H54 (cell line): ENCODE data around the gene MAP3K1.
A peak's percentile ranks its signal among the peaks of the same experiment; 100 is the strongest.

Source experiments
- DNase-seq: peaks from one replicate; pipeline ENCODE4 v3.0.0; 2011; ENCODE audit warnings: low spot score, mixed read lengths; ENCODE audit not compliant: insufficient read length
- FAIRE-seq: peaks from 3 replicates; lab custom pipeline; 2011; peaks lifted over from hg19 to GRCh38; lab: Jason Lieb, UNC
- POLR2A ChIP-seq: IDR thresholded peaks from 2 replicates; pipeline ENCODE4 v1.6.1; 2011; ENCODE audit warnings: low read depth, mild to moderate bottlenecking, low read length

Gene MAP3K1

GRCh38 chr5:56876327-56876726, 61.0 kb downstream of the MAP3K1 start:
- no peak for TF ChIP-seq POLR2A
- FAIRE-seq (no peak), DNase-seq (no peak)

GRCh38 chr5:56881571-56881970, 66.2 kb downstream of the MAP3K1 start:
- no peak for TF ChIP-seq POLR2A
- DNase-seq (no peak), FAIRE-seq (no peak)

- DNase-seq: no peak
- no peak for TF ChIP-seq POLR2A
- FAIRE-seq: no peak
Measured at GRCh38 chr5:56893251-56893951, 78.1 kb downstream of the MAP3K1 start.

GRCh38 chr5:56896763-56897162, 81.4 kb downstream of the MAP3K1 start:
- TF ChIP-seq POLR2A: no peak
- no peak for FAIRE-seq

GRCh38 chr5:56898213-56898612, 82.9 kb downstream of the MAP3K1 start:
- DNase-seq (no peak), FAIRE-seq (no peak)
- no peak for TF ChIP-seq POLR2A

More at GRCh38 chr5:56896763-56897162, 81.4 kb downstream of the MAP3K1 start:
- no peak for DNase-seq

- DNase-seq: no peak
Measured at GRCh38 chr5:56900395-56900794, 85.0 kb downstream of the MAP3K1 start.

GRCh38 chr5:56900858-56901578, 85.7 kb downstream of the MAP3K1 start:
- FAIRE-seq (peak; percentile 57), DNase-seq (peak; percentile 24)
- TF ChIP-seq POLR2A: no peak

More at GRCh38 chr5:56900395-56900794, 85.0 kb downstream of the MAP3K1 start:
- no peak for TF ChIP-seq POLR2A
- no peak for FAIRE-seq

GRCh38 chr5:56908942-56909293, 93.6 kb downstream of the MAP3K1 start:
- DNase-seq (peak; percentile 52), FAIRE-seq (no peak)
- no peak for TF ChIP-seq POLR2A

- DNase-seq: peak; percentile 87
- peak; percentile 88 for FAIRE-seq
- peak; percentile 86 for TF ChIP-seq POLR2A
Measured at GRCh38 chr5:56909294-56910209, 94.2 kb downstream of the MAP3K1 start, which contains the start of gene SETD9. TSS of gene SETD9 (plus strand) at chr5:56909596. CDS start at chr5:56909646, 50 bp downstream.

GRCh38 chr5:56910210-56910965, 95.0 kb downstream of the MAP3K1 start:
- TF ChIP-seq POLR2A: no peak
- DNase-seq (no peak), FAIRE-seq (peak; percentile 55)

GRCh38 chr5:56913766-56914165, 98.4 kb downstream of the MAP3K1 start:
- TF ChIP-seq POLR2A: no peak
- no peak for FAIRE-seq
- no peak for DNase-seq

GRCh38 chr5:56914678-56915077, 99.3 kb downstream of the MAP3K1 start:
- TF ChIP-seq POLR2A: no peak
- no peak for DNase-seq
- no peak for FAIRE-seq

GRCh38 chr5:56917534-56917933, 102.2 kb downstream of the MAP3K1 start:
- DNase-seq (no peak), FAIRE-seq (no peak)
- no peak for TF ChIP-seq POLR2A
